Cardiac fibroblast (primary cell): ENCODE data around the gene UPB1.
"Not testable (repeated sequence)": the region's sequence is repeated elsewhere in the genome, so short reads cannot be mapped to it uniquely, and the experiment has no call there.

Experiments used
- DNase-seq, 2 donors: peaks; one replicate each; pipeline versions ENCODE4 v3.0.0 to v3.0.0-alpha.2; 2010; ENCODE audit warnings: low read depth in 2 of 2
- H3K4me3 ChIP-seq, 2 donors: replicated peaks in 1 of 2; 1 replicate in 1 of 2; 2 replicates in 1 of 2; pipeline ENCODE4 v1.5.1; 2011; ENCODE audit warnings: low read depth in 2 of 2, low read length in 2 of 2, mild to moderate bottlenecking in 2 of 2, moderate library complexity in 1 of 2
- CTCF ChIP-seq: IDR thresholded peaks from one replicate; pipeline ENCODE4 v1.5.1; 2011; ENCODE audit warnings: low read depth, mild to moderate bottlenecking, low read length, inconsistent platforms

Gene UPB1

GRCh38 chr22:24523873-24524272, 28.7 kb downstream of the UPB1 start:
- no peak for TF ChIP-seq CTCF
- DNase-seq, result peak; percentile 51 to 59
- no peak overlapping the region for H3K4me3 ChIP-seq

- no peak overlapping the region for H3K4me3 ChIP-seq
- TF ChIP-seq CTCF, result peak; percentile 94
- DNase-seq, result peak; percentile 75 to 78
These were observed 30.4 kb downstream of the UPB1 start for GRCh38 chr22:24525416-24526037.

- DNase-seq, result no peak
These were observed 31.1 kb downstream of the UPB1 start for GRCh38 chr22:24526191-24526590.

GRCh38 chr22:24529898-24530297, 34.8 kb downstream of the UPB1 start:
- H3K4me3 ChIP-seq, result no peak overlapping the region
- TF ChIP-seq CTCF, result no peak
- DNase-seq, result no peak

More at GRCh38 chr22:24526191-24526590, 31.1 kb downstream of the UPB1 start:
- TF ChIP-seq CTCF, result no peak
- no peak overlapping the region for H3K4me3 ChIP-seq

- H3K4me3 ChIP-seq, DNase-seq: not testable (repeated sequence)
These were observed 35.8 kb downstream of the UPB1 start for GRCh38 chr22:24530968-24531367.

GRCh38 chr22:24532075-24532474, 36.9 kb downstream of the UPB1 start:
- no peak for TF ChIP-seq CTCF
- no peak overlapping the region for H3K4me3 ChIP-seq
- no peak for DNase-seq

- no peak for TF ChIP-seq CTCF
- H3K4me3 ChIP-seq, result no peak overlapping the region
- DNase-seq, result no peak
These were observed 40.2 kb downstream of the UPB1 start for GRCh38 chr22:24535348-24535747.
